Fibroblast of pulmonary artery (primary cell): ENCODE results near the gene ERO1A.
A peak's percentile ranks its signal among the peaks of the same experiment; 100 is the strongest.

Source experiments
- DNase-seq: peaks from one replicate; pipeline ENCODE4 v3.0.0-alpha.2; 2010; ENCODE audit warnings: low read depth
- H3K4me3 ChIP-seq: replicated peaks from 2 replicates; pipeline ENCODE4 v1.5.1; 2011; ENCODE audit warnings: low read depth, mild to moderate bottlenecking, control low read depth, low read length, moderate library complexity
- CTCF ChIP-seq: IDR thresholded peaks from 2 replicates; pipeline ENCODE4 v1.5.1; 2011; ENCODE audit warnings: mild to moderate bottlenecking, control low read depth, low read length, inconsistent platforms; ENCODE audit errors: missing control alignments

Gene ERO1A

GRCh38 chr14:52686176-52686575, 9.2 kb downstream of the ERO1A start:
- no peak overlapping the region for H3K4me3 ChIP-seq
- TF ChIP-seq CTCF: no peak
- DNase-seq: no peak

- DNase-seq: peak; percentile 18
- TF ChIP-seq CTCF: no peak
- H3K4me3 ChIP-seq: no peak overlapping the region
Measured at GRCh38 chr14:52683985-52684520, 11.3 kb downstream of the ERO1A start.

- no peak for DNase-seq
- no peak overlapping the region for H3K4me3 ChIP-seq
- peak; percentile 32 for TF ChIP-seq CTCF
Measured at GRCh38 chr14:52678591-52678990, 16.8 kb downstream of the ERO1A start.

- no peak for DNase-seq
- H3K4me3 ChIP-seq: no peak overlapping the region
- TF ChIP-seq CTCF: no peak
Measured at GRCh38 chr14:52663850-52664249, 31.5 kb downstream of the ERO1A start.

- TF ChIP-seq CTCF: no peak
- no peak overlapping the region for H3K4me3 ChIP-seq
- DNase-seq: no peak
Measured at GRCh38 chr14:52661314-52661713, 34.0 kb downstream of the ERO1A start.

GRCh38 chr14:52660832-52661231, 34.5 kb downstream of the ERO1A start:
- DNase-seq: no peak
- no peak overlapping the region for H3K4me3 ChIP-seq
- TF ChIP-seq CTCF: no peak

GRCh38 chr14:52660325-52660724, 35.0 kb downstream of the ERO1A start:
- no peak for DNase-seq
- TF ChIP-seq CTCF: no peak
- no peak overlapping the region for H3K4me3 ChIP-seq
